Raji (cell line): Measurements from ENCODE around the gene OPCML.

Source experiments
- POLR2A ChIP-seq: IDR thresholded peaks from 2 replicates; pipeline ENCODE4 v1.6.1; 2011; ENCODE audit warnings: low read depth, low read length, control low read depth; ENCODE audit not compliant: insufficient read depth

Gene OPCML

DNA sequence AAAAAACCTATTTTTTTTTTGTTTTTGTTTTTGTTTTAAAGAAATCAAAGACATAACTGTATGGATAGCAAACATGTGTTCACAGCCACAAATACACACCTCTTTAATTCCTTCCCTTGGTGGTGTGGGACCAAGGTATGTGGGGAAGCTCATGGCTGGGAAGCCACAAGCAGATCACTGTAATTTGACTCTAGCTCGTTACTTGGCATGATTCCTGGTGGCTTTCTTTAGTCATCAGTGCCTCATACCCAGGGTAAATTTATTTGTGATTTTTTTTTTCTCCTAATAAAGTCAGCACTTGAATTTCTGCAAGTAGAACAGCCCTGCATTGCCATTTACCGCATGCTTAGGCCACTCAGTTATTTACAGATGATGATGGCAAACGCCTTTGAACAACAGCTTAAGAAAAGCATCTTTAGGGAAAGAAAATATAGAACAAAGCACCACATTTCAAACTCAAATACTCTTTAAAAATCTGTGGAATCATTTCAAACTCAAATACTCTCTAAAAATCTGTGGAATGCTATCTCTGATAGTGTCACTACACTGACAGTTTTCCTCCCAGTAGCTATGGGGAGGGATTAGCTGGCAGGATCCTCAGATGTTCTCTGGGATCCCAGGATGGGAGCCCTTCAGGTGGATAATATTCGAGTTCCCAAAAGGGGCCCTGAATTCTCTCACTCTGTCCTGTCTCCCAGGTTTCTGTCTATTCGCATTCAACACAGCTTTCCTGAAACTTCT is 687.2 kb downstream of the OPCML start:
- TF ChIP-seq POLR2A: no peak

DNA sequence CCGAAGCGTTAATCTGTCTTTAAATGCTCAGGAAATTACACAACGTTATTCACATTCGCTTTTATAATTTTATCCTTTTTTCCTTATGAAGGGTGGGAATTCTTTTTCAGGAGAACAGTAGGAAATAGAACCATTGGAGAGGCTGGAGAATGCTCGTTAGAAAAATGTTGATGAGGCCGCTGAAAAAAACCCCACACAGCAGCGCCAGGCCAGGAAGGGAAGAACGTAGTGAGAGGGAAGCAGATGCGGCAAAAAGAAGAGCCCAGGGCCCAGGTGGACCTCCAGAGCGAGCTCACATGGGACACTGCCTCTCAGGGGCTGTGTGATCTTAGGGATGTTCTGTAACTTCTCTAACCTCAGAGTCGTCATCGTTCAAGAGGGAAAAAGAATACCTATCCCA is 691.6 kb downstream of the OPCML start:
- no peak for TF ChIP-seq POLR2A

DNA sequence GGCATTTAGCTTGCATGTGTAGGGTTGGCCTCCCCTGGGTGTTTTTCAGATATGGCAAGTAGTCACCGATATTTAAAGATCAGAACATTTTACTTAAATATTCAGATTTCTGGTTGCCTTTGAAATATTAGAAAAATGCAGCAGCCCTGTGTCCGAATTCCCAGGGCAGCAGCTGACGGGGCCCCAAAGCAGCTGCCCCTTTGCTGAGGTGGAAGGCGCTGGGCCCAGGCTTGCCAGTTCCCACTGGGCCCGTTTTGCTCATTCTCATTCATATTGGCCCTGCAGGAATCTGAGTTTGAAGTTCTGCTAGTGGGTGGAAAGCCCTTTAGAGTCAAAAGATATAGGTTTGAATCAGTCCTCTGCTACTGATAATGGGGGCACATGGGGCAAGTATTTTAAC is 692.1 kb downstream of the OPCML start:
- no peak for TF ChIP-seq POLR2A

DNA sequence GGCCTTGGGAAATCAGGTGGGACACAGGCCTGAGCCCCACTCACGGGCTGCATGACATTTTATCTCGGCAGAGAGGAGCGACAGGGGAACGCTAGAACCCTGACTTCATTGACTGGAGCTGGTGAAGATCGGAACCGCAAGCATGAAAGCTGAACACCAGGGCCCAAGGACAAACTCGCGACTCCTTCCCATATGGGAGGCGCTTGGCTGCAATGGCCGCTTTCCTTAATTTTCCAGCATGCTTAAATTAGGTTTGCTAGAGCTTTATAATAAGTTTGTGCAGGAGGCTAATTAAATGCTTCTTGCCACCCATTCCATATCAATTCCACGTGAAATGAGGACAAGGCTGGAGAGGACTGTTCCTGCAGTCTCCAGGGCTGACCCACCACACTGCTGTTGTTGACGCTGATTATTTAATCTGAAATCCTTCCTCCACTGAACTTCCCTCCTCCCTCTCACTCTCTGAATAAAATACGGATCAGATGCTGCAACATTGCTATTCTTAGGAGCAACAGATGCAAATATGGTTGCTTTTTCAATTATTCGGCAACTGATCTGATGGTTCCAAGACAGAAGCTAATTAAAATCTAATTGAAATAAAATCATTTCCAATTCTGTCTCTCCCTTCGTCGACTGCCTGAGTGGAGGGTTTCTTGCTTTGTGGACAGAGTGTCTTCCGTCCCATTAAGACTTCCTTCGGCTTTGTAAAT is 692.9 kb downstream of the OPCML start:
- no peak for TF ChIP-seq POLR2A

DNA sequence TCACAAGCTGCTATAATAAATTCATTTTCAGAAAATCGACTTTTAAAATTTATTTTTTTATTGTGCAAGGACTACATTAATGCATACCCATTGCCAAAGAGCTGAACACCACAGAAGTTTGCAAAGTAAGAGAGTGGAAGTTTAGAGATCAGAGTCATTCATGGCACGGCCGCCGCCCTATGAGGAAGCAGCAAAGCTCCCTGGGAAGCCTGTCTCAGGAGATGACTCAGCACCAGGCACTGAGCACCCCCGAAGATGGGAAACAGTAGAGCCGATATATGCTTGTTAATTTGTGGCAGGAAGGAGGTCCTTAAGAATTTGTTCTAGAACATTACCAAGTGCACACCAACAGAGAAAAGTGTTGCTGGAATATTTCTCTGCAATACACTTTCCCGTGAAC is 693.7 kb downstream of the OPCML start:
- no peak for TF ChIP-seq POLR2A

DNA sequence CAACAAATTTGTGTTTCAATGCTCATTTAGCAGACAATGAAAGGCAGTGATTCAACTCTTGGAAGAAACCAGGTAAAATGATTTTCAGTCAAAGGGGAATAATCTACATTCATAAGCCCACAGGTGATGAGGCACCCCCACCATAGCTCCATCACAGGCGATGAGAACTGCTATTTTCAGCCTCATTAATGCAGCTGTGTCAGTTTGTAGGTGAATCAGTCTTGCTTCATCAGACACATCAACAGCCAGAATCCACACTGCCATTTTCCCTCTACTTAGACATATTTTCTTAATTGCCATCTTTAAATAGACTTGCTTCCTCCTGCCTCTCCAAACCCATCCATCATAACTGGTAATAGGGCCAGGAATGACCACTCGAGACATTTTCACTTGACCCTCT is 701.0 kb downstream of the OPCML start:
- TF ChIP-seq POLR2A: no peak

DNA sequence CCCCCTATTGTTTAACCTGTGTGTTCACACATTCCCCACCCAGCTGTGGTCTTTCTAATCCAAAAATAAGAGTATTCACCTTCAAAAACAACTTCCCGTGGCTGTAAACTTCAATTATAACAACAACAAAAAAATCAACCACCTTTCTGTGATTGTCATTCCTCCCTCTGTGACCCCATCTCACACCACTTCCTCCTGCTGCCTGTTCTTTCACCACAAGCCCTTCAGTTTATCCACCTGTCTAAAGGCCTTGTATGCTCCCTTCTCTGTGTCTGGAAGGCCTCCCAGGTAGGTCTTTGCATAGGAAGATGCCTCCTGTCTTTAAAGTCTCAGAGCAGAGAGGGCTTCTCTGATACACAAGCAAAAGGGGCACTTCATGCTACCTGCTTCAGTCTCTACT is 707.7 kb downstream of the OPCML start:
- no peak for TF ChIP-seq POLR2A

DNA sequence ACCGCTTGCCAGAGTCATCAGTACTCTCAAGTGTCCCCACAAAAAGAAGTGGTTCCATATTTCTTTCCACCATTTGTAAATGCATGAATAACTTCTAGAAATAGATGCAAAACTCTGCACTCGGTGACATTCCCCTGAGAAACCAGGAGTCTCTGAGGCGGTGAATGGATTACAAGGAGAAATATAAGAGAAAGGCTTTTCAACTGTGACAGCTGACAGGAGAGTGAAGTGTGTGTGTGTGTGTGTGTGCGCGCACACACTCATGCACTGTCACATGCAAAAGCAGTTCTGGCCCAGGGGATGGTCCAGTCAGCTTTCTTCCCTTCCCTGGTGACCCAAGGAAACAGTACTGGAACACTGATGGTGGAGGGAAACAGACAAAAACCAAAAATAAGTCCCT is 710.0 kb downstream of the OPCML start:
- TF ChIP-seq POLR2A: no peak

DNA sequence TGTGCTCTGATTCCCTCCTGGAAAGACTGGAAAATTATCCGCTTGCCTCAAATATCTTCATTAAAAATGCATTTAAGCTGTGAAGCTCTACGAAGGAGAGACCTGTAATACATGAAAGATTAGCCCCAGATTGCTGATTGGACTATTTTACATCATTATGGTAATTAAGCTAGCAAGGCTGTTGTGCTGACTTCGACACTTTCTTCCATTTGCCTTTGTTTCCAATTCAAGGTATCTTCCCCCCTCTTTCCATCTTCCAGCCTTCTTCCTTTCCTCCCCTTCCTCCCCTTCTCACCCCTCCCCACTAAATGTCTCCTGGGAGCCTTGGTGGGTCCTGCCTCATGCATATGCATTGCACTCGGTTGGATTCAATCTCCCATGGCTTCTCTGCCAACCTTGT is 710.8 kb downstream of the OPCML start:
- no peak for TF ChIP-seq POLR2A

DNA sequence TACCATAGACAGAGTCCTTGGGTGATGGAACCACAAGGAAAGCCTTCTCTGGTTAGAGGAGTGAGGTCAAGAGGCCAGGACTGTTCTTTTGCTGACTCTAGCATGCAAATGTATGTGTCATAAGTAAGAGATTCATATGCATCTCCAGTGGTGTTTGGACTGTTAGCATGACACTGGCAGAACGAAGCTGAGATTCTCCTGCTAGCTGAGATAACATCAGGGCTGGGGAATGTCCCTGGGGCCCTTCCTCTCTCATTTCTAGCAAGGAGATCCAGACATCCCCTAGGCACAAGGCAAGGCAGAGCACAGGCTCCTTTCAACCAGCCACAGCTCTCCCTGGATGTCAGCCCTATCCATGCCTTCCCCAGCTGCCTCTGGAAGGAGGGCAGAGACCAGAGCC is 711.3 kb downstream of the OPCML start:
- TF ChIP-seq POLR2A: no peak

DNA sequence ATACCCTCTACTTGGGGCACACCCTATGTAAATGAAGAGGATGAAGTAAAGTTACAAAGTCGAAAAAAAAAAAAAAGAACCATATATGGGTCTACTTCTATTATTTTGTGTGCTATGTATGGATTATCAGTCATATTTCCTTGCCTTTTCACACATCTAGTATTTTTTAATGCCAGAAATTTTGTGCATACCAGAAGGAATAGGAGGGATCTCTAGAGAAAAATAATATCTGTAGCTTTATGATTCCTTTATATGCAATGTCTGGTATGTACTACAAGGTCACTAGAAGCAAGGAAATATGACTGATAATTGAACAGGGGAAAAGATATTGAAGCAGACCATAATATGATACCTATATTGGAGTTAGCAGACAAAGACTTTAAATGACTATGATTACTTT is 713.4 kb downstream of the OPCML start:
- no peak for TF ChIP-seq POLR2A

DNA sequence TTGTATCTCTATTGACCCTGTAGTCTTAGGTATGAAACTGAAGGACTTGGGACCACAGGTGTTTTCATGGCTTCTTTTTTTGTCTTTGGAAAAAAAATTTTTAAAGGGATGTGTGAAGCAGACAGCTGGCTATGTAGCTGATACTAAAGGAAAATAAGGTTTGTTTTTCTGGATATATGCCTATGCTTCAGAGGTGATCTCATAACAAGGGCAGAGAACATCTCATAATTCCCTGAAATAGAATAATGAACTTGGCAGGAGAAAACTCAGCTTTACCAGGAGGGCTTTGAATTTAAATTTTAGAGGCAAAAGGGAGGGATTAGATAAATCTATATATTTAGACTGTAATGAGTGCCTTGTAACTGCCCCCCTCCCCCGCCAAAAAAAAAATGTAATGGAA is 714.9 kb downstream of the OPCML start:
- no peak for TF ChIP-seq POLR2A

DNA sequence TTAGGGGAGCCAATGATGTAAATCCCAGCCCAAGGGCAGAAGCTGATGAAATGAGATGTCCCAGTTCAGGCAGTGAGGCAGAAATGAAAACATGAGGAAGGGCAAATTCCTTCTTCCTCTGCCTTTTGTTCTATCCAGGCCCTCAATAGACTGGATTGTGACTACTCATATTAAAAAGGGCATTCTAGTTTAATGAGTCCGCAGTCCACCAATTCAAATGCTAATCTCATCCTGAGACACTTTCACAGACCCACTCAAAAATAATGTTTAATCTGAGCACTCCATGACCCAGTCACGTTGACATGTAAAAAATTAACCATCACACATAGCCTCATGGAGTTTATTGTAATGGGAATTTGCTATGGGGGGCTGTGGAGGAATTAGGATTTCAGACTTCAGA is 717.9 kb downstream of the OPCML start:
- no peak for TF ChIP-seq POLR2A

DNA sequence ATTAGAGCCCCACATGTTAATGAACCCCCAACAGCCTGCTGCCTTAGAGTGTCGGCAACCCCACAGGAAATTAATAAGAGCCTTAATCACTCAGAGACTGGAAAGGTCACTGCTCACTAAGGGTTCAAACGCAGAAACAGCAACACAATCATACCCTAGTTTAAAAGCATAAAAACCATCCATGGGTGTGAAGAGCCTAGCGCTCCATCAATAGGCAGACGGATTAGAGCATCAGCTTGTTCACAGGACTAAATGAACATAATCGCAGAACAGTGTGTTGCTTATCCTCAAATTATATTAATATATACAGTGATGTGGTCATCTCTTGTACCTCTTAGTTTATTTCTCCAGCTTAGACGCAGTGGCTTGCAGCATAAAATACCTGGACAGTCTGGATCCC is 720.7 kb downstream of the OPCML start:
- no peak for TF ChIP-seq POLR2A

DNA sequence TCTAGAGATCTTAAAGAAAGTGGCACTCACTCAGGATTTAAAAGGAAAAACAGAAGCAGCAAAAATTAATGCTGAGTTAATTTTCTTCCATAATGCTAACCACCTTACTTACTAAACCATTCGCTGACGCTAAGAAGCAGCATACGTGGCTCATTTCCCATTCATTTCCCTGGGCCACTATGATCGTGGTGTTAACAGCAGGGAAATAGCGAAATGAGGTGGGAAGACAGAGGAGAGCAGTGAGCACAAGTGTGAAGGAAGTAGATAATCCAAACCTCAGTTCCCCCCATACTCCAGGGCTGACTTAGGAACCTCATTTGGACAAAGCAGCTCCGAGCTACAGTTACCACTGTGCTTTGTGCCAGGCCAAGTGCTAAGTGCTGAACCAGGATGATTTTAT is 723.2 kb downstream of the OPCML start:
- TF ChIP-seq POLR2A: no peak

DNA sequence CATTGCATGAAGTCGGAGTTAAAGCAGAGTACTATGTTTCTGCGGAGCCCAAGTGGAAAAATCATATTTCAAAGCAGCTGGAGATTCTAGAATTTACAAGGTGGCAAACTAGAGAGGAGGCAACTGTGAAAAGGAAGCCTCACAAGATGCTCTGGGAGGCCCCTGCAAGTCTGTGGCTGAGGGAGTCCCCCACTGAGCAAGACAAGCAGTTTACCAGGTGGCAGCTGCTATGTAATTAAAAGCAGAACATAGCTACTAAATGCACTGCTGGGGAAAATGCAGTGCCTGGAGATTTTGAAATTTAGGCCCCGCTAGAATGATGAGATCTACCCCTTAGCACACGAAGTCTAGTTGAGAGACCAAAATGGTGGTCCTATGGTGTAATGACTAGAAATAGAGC is 728.0 kb downstream of the OPCML start:
- no peak for TF ChIP-seq POLR2A

DNA sequence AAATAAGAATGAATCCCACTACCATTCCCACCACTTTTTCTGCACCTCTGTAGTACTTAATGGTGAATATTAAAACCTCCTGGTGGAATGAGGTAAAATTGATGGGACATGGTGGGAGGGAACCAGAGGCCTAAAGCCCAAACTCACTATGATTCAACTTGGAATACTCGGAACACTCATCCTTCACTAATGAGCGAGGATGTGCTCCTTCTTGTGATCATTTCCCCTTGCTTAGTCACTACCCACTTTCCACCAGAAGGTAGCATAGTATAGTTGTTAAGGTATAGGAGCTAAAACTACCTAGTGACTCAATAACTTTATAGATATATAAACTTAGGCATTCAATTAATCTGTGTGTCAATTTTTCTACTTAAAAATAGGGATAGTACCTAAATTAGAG is 728.9 kb downstream of the OPCML start:
- no peak for TF ChIP-seq POLR2A
